H9 (cell line): Measurements from ENCODE around the gene CLIC1. TPM values are rescaled to one million over a fixed set of nuclear protein-coding genes. Genes with fewer than 3 reads are reported as not detected.
A peak's percentile ranks its signal among the peaks of the same experiment; 100 is the strongest.

Experiments used
- DNase-seq: peaks from one replicate; pipeline ENCODE4 v3.0.0-alpha.2; 2017
- H2AFZ ChIP-seq: one replicate; pipeline ENCODE4 v1.6.1; 2013; ENCODE audit warnings: mild to moderate bottlenecking, low read length, control low read depth, moderate library complexity
- H2AK5ac ChIP-seq: 2 replicates; pipeline ENCODE4 v1.6.1; 2013; ENCODE audit warnings: low read length, control low read depth, mixed read lengths; ENCODE audit not compliant: insufficient read length
- H2BK120ac ChIP-seq: one replicate; pipeline ENCODE4 v1.6.1; 2013; ENCODE audit warnings: low read depth, mild to moderate bottlenecking, low read length, control low read depth, inconsistent platforms; ENCODE audit not compliant: poor library complexity, severe bottlenecking
- H2BK12ac ChIP-seq: 2 replicates; pipeline ENCODE4 v1.6.1; 2013; ENCODE audit warnings: low read length, control low read depth, mixed read lengths, low read depth; ENCODE audit not compliant: insufficient read length
- H2BK15ac ChIP-seq: 2 replicates; pipeline ENCODE4 v1.6.1; 2013; ENCODE audit warnings: low read depth, low read length, control low read depth
- H2BK20ac ChIP-seq: one replicate; pipeline ENCODE4 v1.6.1; 2013; ENCODE audit warnings: low read depth, mild to moderate bottlenecking, low read length, control low read depth, inconsistent platforms; ENCODE audit not compliant: poor library complexity, severe bottlenecking
- H2BK5ac ChIP-seq: 2 replicates; pipeline ENCODE4 v1.6.1; 2013; ENCODE audit warnings: low read length, control low read depth, mixed read lengths; ENCODE audit not compliant: insufficient read length
- H3K14ac ChIP-seq: 2 replicates; pipeline ENCODE4 v1.6.1; 2013; ENCODE audit warnings: low read length, control low read depth; ENCODE audit not compliant: insufficient read depth
- H3K18ac ChIP-seq: 2 replicates; pipeline ENCODE4 v1.6.1; 2013; ENCODE audit warnings: low read depth, mild to moderate bottlenecking, mixed read lengths, low read length, control low read depth; ENCODE audit not compliant: insufficient read length
- H3K23ac ChIP-seq: 2 replicates; pipeline ENCODE4 v1.6.1; 2013; ENCODE audit warnings: low read length, control low read depth, mixed read lengths, low read depth; ENCODE audit not compliant: insufficient read length
- H3K23me2 ChIP-seq: 2 replicates; pipeline ENCODE4 v1.6.1; 2013; ENCODE audit warnings: low read depth, mild to moderate bottlenecking, mixed read lengths, low read length, control low read depth; ENCODE audit not compliant: insufficient read length, poor library complexity, severe bottlenecking
- H3K27ac ChIP-seq: 2 replicates; pipeline ENCODE4 v1.5.1; 2013; ENCODE audit warnings: low read length, control low read depth, mixed read lengths, low read depth; ENCODE audit not compliant: insufficient read length
- H3K27me3 ChIP-seq: 2 replicates; pipeline ENCODE4 v1.6.1; 2013; ENCODE audit warnings: low read length, control low read depth, inconsistent platforms; ENCODE audit not compliant: insufficient read depth
- H3K4ac ChIP-seq: 2 replicates; pipeline ENCODE4 v1.6.1; 2013; ENCODE audit warnings: low read depth, mild to moderate bottlenecking, control low read depth, inconsistent platforms, low read length, moderate library complexity
- H3K4me1 ChIP-seq: 2 replicates; pipeline ENCODE4 v1.6.1; 2013; ENCODE audit warnings: low read length, control low read depth, inconsistent platforms; ENCODE audit not compliant: insufficient read depth
- H3K4me2 ChIP-seq: 2 replicates; pipeline ENCODE4 v1.6.1; 2013; ENCODE audit warnings: low read length, control low read depth, mixed read lengths; ENCODE audit not compliant: insufficient read length, insufficient read depth
- H3K56ac ChIP-seq: 2 replicates; pipeline ENCODE4 v1.6.1; 2013; ENCODE audit warnings: low read depth, mild to moderate bottlenecking, mixed read lengths, low read length, control low read depth; ENCODE audit not compliant: insufficient read length
- H3K79me1 ChIP-seq: 2 replicates; pipeline ENCODE4 v1.6.1; 2013; ENCODE audit warnings: low read depth, mild to moderate bottlenecking, moderate library complexity, low read length, control low read depth, inconsistent platforms; ENCODE audit not compliant: insufficient read depth, poor library complexity, severe bottlenecking
- H3K79me2 ChIP-seq: 2 replicates; pipeline ENCODE4 v1.6.1; 2013; ENCODE audit warnings: low read length, control low read depth, inconsistent platforms; ENCODE audit not compliant: insufficient read depth
- H3K9ac ChIP-seq: 2 replicates; pipeline ENCODE4 v1.6.1; 2013; ENCODE audit warnings: low read length, control low read depth, mixed read lengths; ENCODE audit not compliant: insufficient read length; ENCODE audit errors: extremely low read depth
- H3K9me3 ChIP-seq: one replicate; pipeline ENCODE4 v1.6.1; 2013; ENCODE audit warnings: low read depth, low read length, inconsistent platforms; ENCODE audit not compliant: control insufficient read depth
- H3T11ph ChIP-seq: one replicate; pipeline ENCODE4 v1.6.1; 2013; ENCODE audit warnings: mild to moderate bottlenecking, low read length, control low read depth, inconsistent platforms
- H4K20me1 ChIP-seq: one replicate; pipeline ENCODE4 v1.6.1; 2013; ENCODE audit not compliant: control insufficient read depth, insufficient read length, insufficient read depth
- H4K5ac ChIP-seq: 2 replicates; pipeline ENCODE4 v1.6.1; 2013; ENCODE audit warnings: low read depth, mild to moderate bottlenecking, mixed read lengths, low read length, control low read depth; ENCODE audit not compliant: insufficient read length
- H4K8ac ChIP-seq: replicated peaks from 2 replicates; pipeline ENCODE4 v1.6.1; 2013; ENCODE audit warnings: low read length, control low read depth, mixed read lengths, low read depth; ENCODE audit not compliant: insufficient read length
- H4K91ac ChIP-seq: 2 replicates; pipeline ENCODE4 v1.6.1; 2013; ENCODE audit warnings: low read depth, mild to moderate bottlenecking, moderate library complexity, mixed read lengths, low read length, control low read depth; ENCODE audit not compliant: insufficient read length
- H3K27ac Mint-ChIP-seq, 3 experiments: 2 replicates in 2 of 3; 3 replicates in 1 of 3; pipeline ENCODE4 v1.8.0; 2020 to 2021; ENCODE audit warnings: mixed read lengths in 3 of 3, mild to moderate bottlenecking in 1 of 3, moderate library complexity in 1 of 3
- H3K27me3 Mint-ChIP-seq: 2 replicates; pipeline ENCODE4 v1.8.0; 2021; ENCODE audit warnings: low read depth, mild to moderate bottlenecking, moderate library complexity, mixed read lengths
- H3K36me3 Mint-ChIP-seq, 3 experiments: 2 replicates in 2 of 3; 3 replicates in 1 of 3; pipeline ENCODE4 v1.8.0; 2020 to 2021; ENCODE audit warnings: low read depth in 3 of 3, mixed read lengths in 3 of 3; ENCODE audit not compliant: insufficient read depth in 1 of 3
- H3K4me1 Mint-ChIP-seq, 2 experiments: 2 replicates each; pipeline ENCODE4 v1.8.0; 2020; ENCODE audit warnings: mixed read lengths in 2 of 2
- H3K4me3 Mint-ChIP-seq, 2 experiments: 2 replicates in 1 of 2; 3 replicates in 1 of 2; pipeline ENCODE4 v1.8.0; 2020 to 2021; ENCODE audit warnings: mild to moderate bottlenecking in 2 of 2, mixed read lengths in 2 of 2, moderate library complexity in 1 of 2
- H3K9me3 Mint-ChIP-seq, 2 experiments: 2 replicates in 1 of 2; 3 replicates in 1 of 2; pipeline ENCODE4 v1.8.0; 2020; ENCODE audit warnings: mild to moderate bottlenecking in 2 of 2, mixed read lengths in 2 of 2, moderate library complexity in 1 of 2
- WGBS: extraction: QIAGEN DNeasy Blood & Tissue Kit; methylation state at CpG from one replicate; pipeline ENCODE4 v1.1.7; 2013; ENCODE audit warnings: missing lambda C conversion rate, low lambda C conversion rate, mixed read lengths; ENCODE audit not compliant: insufficient read length; ENCODE audit errors: extremely low coverage; 5-methylcytosine and 5-hydroxymethylcytosine counted together
- total RNA-seq: library from RNA; stranded (reverse); gene quantifications from 2 replicates; pipeline ENCODE4 v1.2.1, GENCODE V29; 2021
- TF ChIP-seq, protein P1 (sequence below): fragments of 200-600 bp; sonication (generic); conservative IDR thresholded peaks from 3 replicates; pipeline ENCODE4 v1.8.0; 2021; ENCODE audit warnings: antibody characterized with exemption, mild to moderate bottlenecking

Gene CLIC1
- total RNA-seq, 1 experiment from 2014 or later: 265 TPM

- Mint-ChIP-seq H3K27ac (no peak overlapping the region), H3K27me3 (no peaks in the 10 kb centered on the region; the same call in 1 of the 2 replicates), H3K4me3 (no peak overlapping the region), H3K9me3 (no peaks in the 10 kb centered on the region), H3K36me3 (peaks cover 13 to 49% (median 34%) of the 10 kb centered on the region in 3 experiments), H3K4me1 (peaks cover 16 to 20% of the 10 kb centered on the region in 2 experiments)
- no peak overlapping the region for H3T11ph ChIP-seq
- H4K20me1 ChIP-seq: no peaks in the 10 kb centered on the region
- no peak overlapping the region for H3K4ac ChIP-seq
- H2BK20ac ChIP-seq: no peak overlapping the region
- H2AK5ac ChIP-seq: no peak overlapping the region
- no peak for DNase-seq
- no peak overlapping the region for H3K27ac ChIP-seq
- H2AFZ ChIP-seq: no peak overlapping the region
- H4K5ac ChIP-seq: no peak overlapping the region
- no peak overlapping the region for H2BK120ac ChIP-seq
- H3K18ac ChIP-seq: no peak overlapping the region
- WGBS: no CpG with 5 or more reads among the region's 5 CpGs
- H3K9ac ChIP-seq: no peak overlapping the region
- H2BK12ac ChIP-seq: no peak overlapping the region
- no peaks in the 10 kb centered on the region for H3K9me3 ChIP-seq
- no peak overlapping the region for H3K56ac ChIP-seq
- H2BK15ac ChIP-seq: peak overlapping the region; percentile 71; the same call in 1 of the 2 replicates
- H4K8ac ChIP-seq: no peak overlapping the region
- H2BK5ac ChIP-seq: no peak overlapping the region
- H3K27me3 ChIP-seq: no peaks in the 10 kb centered on the region
- no peaks in the 10 kb centered on the region for H3K79me2 ChIP-seq
- no peaks in the 10 kb centered on the region for H3K4me1 ChIP-seq
- no peak overlapping the region for H3K4me2 ChIP-seq
- H4K91ac ChIP-seq: no peak overlapping the region
- H3K14ac ChIP-seq: no peak overlapping the region
- H3K23me2 ChIP-seq: no peaks in the 10 kb centered on the region
- H3K23ac ChIP-seq: no peak overlapping the region
- no peaks in the 10 kb centered on the region for H3K79me1 ChIP-seq
- TF ChIP-seq, protein P1, sequence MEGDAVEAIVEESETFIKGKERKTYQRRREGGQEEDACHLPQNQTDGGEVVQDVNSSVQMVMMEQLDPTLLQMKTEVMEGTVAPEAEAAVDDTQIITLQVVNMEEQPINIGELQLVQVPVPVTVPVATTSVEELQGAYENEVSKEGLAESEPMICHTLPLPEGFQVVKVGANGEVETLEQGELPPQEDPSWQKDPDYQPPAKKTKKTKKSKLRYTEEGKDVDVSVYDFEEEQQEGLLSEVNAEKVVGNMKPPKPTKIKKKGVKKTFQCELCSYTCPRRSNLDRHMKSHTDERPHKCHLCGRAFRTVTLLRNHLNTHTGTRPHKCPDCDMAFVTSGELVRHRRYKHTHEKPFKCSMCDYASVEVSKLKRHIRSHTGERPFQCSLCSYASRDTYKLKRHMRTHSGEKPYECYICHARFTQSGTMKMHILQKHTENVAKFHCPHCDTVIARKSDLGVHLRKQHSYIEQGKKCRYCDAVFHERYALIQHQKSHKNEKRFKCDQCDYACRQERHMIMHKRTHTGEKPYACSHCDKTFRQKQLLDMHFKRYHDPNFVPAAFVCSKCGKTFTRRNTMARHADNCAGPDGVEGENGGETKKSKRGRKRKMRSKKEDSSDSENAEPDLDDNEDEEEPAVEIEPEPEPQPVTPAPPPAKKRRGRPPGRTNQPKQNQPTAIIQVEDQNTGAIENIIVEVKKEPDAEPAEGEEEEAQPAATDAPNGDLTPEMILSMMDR: no peak
These were observed 24.5 kb upstream of the CLIC1 start for GRCh38 chr6:31760790-31761189.
